KG1 (cell line): Measurements from ENCODE around the gene TMEM61.
"Not testable (repeated sequence)": the region's sequence is repeated elsewhere in the genome, so short reads cannot be mapped to it uniquely, and the experiment has no call there.

Experiments
- DNase-seq: peaks from one replicate; lab custom pipeline; 2025; lab: John Stamatoyannopoulos, UW

Gene TMEM61

DNA sequence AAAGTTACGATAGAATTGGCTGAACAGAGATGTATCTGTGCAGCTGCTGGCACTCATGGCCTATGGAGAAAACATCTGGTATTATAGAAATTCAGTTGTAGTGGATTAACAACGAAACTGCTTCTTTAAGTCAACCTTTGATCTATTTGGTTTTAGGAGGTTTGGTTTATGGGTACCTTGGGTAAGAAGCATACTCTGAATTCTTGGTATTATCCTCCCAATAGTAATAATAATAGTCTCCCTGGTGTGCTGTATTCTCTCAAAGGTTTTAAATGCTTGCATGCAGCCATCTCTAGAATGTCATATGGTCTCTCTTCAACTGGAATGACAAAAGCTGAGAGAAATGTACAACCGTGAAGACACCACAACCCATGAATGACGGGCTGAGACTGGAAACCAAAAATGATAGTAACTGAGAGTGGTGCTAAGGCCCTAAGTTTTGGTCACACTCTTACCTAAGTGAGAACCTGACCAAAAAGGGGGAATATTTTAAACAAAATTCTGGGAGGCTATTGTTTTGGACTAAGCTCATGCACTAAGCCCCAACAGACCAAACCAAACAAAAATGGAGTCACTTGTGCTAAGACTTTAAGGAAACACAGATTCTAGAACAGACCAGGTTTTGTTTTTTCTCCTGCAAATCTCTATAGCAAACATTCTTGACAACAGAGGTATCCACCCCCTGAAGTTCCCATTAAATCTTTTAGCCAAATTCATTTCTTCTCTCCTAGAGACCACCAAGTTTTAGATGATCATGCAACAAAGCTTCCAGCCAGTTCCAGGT lies 17.6 kb upstream of the TMEM61 start:
- DNase-seq: no peak

DNA sequence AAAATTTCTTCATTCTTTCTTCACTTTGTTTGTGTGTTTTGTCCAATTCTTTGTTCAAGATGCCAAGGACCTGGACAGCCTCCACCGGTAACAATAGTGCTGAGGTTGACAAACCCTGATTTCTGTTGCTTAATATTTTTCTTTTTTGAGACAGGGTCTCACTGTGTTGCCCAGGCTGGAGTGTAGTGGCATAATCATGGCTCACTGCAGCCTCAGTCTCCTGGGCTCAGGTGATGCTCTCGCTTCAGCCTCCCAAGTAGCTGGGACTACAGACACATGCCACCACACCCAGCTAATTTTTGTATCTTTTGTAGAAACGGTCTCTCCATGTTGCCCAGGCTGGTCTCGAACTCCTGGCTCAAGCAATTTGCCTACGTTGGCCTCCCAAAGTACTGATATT lies 16.6 kb upstream of the TMEM61 start:
- not testable (repeated sequence) for DNase-seq

DNA sequence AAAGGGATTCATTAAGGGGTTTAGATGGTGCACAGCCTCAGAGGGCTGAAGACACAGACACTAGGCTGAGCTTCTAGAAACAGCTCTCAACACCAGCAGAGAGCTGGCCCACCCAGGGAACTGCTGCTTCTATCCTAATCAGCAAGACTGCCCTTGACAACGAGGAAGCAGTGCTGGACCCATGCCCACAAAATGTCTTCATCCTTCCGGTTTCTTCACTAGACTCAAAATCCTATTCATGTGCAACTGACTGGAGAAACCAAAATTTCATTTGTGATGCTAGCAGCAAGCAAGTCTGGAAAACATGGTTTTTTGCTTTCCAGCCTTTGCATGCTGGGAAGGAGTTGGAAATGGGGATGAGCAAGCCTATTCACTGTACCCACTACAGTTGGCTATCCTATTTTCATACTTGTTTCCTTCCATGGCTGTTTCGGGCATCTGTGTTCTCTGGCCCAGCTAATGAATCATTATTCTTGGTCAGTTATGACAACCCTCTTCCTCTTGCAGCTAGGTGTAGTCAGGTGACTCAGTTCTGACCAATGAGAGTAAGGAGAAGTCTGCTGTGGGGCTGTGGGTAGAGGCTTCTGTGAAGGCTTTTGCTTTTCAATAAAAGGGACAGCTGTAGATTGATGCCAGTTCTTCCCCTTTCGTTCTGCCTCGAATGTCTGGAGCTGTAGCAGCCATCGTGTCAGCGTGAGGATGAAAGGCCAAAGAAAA lies 14.6 kb upstream of the TMEM61 start:
- peak; percentile 21 for DNase-seq

DNA sequence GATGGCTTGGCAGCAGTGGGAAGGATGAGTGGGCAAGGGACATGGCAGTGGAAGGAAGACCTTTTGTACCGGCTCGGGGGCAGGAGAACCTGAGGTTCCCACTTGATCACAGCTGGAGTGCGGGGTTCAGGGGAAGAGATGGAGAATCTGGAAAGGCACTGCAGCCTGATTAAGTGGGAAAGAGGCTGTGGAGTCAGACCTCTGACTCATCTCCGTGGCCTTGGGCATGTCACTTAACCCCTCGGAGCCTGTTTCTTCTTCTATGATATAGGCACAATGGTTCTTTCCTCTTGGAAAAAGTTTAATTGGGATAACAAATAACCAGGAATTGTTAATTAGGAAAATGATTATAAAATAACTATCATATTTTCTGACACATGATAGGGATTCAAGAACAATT lies 13.1 kb upstream of the TMEM61 start:
- DNase-seq: no peak

DNA sequence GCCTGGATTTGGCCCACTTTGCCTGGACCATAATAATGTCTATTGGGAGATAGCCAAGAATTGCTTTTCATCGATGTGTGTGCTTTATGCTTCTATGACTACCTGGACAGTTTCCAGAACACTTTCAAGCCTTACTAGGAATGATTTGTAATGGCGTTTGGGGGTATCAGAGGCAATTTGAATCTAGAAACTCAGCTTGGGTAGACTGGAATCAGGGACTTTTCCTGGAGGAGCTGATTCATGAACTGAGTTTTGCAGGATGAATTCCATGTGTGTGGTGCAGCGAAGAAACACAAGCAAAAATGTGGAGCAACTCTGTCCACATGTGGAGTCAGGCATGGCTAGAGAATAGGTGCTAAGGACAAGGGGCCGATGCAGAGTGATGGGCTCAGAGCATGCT lies 11.9 kb upstream of the TMEM61 start:
- DNase-seq: no peak

DNA sequence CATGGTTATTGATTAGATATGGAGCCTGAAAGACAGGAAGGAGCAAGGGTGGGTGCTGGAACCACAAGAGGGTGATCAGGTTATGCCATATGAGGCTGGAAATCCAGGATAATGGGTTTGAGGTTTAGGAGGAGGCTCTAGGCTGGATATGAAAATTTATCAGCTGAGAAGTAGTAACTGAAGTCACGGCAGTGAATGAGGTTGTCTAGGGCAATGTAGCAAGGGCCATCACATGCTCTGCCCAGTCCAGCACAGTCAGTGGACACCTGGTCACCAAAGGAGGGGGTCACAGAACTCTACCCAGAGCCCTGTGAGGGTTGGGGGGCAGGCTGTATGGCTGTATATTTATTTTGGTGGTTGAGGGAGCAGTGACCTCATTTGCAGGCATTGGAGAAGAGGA lies 10.5 kb upstream of the TMEM61 start:
- DNase-seq: no peak

DNA sequence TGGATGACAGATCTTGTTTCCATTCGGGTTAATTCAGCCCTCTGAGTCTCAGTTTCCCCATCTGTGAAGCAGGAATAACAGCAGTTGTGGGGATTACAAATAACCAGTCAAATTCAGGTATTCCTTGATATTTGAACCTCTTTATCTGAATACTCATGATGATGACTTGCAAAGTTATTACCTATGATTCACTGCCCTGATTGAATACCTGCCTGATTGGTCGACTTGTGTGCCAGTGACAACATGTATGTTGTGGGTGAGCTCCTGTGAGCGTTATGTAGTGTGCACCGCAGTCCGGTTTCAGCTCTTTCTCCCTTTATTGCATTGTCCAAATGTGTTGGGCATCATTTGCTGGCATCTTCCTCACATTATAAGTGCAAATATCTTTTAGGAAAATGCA lies 9.5 kb upstream of the TMEM61 start:
- no peak for DNase-seq

DNA sequence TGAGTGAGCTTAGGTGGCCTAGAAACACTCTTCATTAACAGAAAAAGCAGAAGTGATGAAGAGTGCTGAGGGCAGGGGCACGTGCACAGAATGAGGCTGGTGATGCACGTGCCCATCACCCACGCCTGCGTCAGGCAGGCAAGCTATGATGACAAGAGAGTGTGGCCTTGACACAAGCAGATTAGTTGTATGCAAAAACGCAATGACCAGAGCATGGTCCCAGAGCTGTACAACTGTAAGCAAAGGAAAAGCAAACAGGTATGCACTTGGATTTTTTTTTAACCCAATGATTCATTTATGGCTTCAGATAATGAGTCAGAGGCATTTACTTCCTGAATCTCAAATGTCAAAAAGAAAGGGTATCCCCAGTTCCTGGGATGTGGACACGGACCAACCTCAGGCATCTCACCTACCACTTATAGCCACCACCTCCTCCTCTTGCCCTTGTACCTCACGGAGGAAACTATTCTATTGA lies 9.1 kb upstream of the TMEM61 start:
- no peak for DNase-seq

DNA sequence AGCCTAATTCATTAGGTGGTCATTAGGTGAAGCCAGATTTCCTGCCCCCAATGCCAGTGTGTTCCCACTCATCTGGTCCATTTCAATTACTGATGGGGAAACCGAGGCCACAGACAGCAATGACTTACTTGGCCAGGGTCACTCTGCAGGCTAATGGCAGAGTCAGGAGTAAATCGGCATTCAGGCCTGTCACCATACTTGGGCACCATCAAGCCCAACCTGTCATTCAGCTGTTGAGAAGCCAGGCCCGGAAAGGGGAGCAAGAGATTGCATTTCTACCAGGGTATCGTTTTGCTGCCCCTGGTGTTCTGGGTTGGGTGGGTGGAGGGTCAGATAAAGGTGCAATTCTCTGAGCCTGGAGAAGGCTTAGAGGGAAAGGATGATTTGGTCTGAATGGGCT lies 8.0 kb upstream of the TMEM61 start:
- DNase-seq: no peak

DNA sequence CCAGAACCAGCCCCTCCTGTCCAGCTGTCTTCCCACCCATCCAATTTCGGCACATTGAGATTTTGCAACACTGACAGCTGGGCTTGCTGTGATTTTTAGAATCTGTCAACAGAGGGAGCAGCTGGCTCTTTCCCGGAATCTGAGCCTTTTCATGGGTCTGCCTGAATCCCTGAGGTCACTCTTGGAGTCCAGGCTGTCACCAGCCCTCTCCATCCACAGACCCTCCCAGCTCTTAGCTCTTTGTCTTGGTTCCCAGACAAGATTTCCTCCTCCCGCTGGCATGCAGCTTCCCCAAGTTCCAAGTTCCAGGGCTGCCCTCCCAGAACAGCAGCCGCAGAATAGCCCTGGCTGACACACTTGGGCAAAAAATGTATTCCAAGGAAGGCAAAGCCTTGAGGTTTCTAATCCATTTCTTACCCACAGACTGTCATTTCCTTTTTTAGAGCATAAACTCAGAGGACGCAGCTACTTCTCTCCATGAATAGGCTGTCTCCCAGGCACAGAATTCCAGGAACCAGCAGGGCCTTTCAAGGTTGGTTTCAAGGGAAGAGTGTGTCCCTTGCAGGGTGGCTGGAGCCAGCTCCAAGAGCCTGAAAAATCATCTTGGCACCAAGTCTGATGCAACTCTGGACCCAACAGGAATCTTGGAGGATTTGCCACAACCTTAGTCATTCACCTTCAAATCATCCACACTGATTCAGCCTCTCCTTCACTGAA lies 7.1 kb upstream of the TMEM61 start:
- DNase-seq: no peak

DNA sequence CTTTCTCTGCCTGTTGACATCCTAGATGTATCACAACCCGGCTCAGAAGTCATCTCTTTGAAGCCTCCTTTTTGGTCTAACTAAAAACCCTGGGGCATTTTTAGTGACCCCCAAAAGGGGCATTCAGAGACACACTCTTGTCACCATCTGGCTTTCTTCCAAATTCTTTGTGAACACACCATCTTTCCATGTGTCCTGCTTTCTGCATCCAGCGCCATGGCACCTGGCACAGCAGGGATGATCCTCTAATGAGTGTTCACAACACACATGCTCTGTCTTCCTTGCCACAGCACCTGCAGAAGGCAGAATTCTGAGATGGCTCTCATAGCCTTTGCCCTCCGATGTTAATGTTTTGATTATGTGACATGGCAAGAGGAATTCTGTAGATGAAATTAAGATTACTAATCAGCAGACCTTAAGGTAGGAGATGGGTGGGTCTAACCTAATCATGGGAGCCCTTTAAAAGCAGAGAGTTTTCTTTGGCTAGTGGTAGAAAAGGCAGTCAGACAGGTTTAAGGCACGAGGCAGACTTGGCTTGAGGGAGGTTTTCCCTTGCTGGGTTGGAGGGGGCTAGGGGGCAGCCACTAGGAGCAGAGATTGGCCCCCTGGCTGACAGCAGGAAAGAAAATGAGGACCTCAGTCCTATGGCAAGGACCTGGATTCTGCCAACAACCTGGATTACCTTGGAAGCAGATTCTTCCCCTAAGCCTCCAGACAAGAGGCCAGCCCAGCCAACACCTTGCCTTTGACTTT lies 4.9 kb upstream of the TMEM61 start:
- DNase-seq: no peak

DNA sequence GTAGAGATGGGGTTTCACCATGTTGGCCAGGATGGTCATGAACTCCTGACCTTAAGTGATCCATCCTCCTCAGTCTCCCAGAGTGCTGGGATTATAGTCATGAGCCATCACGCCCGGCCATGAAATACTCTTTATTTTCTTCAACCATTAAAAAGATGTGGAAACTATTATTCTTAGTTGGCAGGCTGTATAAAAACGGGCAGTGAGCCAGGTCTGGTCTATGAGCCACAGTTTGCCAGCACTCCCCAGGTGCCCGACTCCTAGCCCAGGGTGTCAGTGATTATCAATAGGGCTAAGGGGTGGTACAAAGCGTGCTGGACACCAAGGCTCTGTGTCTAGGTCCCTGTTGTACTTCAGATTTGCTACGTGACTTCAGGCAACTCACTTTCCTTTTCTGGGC lies 3.7 kb upstream of the TMEM61 start:
- no peak for DNase-seq

DNA sequence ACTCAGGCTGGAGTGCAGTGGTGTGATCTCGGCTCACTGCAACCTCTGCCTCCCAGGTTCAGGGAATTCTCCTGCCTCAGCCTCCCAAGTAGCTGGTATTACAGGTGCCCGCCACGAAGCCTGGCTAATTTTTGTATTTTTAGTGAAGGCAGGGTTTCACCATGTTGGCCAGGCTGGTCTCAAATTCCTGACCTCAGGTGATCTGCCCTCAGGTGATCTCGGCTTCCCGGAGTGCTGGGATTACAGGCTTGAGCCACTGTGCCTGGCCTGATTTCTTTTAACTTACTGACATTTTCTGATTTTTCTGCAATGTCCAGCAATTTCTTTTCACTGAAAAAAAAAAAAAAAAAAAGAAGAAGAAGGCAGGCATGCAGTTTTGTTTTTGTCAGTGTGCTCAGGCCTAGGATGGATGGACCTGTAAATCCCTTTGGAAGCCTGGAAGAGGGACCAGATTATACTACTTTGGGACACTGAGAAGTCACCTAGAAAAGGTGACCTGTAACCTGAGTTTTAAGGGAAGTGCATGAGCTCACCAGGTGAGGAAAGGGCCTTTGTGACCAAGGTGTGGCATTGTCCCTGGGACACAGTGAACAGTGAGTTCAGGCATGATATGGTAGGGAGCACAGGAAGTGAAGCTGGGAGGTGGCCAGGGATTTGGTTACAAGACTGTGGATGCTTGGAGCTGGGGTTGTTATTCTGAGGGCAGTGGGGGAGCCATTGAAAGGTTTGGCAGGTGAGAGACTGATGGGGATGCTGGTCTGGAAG lies 2.7 kb upstream of the TMEM61 start:
- no peak for DNase-seq

DNA sequence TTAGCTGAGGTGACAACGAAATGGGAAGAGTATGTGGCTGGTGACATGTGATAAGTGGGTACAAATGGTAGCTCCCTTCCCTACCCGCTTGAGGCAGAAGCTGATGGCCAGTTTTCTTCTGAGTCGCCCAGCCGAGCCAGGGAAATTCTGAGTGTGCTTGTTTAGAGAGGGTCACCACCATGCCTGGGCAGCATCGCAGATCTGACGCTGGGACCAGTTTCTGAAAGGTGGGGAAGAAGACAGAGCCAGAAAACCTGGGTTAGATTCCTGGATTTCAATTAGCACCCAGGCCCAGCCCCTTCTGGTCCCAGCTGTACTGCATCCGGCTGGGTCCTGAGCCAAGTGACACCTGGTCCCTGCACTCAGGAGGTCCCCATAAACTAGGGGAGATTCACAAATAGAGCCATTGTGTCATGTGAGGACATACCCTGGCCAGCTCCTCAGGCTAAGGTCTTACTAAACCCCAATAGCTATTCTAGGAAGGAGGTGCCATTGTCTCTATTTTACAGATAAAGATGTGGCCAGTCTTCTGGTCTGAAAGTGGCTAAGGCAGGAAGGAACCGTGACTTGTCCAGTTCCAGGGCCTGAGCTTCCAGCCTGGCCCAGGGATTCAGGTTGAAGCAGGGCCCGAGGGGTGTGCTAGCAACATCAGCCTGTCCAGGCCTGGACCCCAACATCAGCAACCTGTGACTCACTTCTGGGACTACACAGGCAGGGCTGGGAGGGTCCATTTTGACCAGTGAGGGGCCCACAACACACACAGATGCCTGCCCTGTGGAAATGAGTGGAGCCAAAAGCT lies 1.7 kb upstream of the TMEM61 start:
- no peak for DNase-seq

DNA sequence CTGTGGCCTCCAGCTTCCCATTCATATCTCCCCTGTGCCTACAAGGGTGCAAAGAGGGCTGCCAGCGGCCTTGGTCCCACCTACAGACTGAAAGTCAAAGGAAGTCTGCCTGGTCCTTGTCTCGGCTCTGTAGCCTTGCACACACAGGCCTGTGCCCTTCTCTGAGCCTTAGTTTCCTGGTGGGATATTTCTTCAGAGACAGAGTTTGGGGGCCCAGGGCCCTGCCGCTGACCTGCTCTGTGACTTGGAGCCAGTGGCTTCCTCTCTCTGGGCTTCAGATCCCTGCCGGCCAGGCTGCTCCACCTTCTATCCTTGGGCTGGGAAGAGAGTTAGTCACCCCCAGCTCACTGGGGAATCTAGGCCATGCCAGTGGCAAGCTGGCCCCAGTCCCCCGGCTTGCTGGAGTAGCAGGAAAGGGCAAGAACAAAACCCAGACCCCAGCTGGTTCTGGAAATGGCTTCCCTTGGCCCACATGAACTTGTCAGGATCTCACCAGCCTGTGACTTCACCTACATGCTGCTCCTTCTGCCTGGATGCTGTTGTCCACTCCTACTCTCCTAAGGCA lies 1.0 kb upstream of the TMEM61 start:
- no peak for DNase-seq

DNA sequence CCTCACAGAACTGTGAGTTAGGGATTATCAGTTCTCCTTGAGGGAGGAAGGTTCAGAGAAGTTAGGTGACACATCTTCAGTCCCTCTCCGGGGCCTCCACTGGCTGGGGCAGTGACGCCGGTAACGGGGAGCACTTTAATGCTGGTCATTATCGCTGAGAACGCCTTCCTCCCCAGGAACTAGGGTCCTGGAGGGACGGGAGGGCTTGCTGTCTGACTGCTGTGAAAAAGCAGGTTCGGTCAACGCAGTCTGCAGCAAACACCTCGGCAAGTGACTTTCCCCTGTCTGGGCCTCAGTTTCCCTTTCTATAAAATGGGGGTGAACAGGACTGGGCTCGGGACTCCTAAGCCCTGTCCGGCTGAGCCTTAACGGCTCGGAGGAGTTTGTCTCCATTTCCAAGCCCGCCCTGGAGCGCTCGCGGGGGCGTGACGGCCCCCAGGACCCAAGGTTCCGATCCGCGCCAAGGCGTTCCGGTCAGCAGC lies 341 bp upstream of the TMEM61 start:
- no peak for DNase-seq

DNA sequence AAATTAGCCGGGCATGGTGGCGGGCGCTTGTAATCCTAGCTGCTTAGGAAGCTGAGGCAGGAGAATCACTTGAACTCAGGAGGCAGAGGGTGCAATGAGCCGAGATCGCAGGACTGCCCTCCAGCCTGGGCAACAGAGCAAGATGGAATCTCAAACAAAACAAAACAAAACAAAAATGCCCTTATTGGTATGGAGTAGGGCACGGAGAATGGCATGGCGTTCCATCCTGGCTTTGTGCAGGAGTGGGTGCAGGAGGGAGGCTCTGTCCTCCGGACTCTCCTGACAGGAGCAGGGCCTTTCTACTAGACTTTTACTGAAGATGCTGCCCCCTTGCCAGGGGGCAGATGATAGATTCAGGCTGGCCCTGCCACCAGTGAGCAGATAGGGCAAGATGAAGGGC lies 1.0 kb downstream of the TMEM61 start:
- no peak for DNase-seq

DNA sequence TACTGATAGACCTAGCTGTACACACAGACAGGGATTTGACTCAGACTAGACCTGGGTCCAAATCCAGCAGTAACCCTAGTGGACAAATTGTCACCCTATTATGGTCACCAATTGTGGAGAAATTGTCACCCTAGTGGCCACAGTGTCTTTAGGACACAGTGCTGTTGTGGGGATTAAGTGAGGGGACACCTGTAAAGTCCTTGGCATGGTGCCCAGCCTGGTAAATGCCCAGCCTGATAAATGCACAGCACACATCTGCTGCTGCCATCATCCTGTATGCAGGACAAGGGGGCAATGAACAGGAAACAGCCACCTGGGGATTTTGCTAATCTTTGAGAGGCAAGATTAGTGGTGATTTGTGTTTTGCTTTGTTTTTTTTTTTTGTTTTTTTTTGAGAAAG lies 2.3 kb downstream of the TMEM61 start:
- DNase-seq: no peak

DNA sequence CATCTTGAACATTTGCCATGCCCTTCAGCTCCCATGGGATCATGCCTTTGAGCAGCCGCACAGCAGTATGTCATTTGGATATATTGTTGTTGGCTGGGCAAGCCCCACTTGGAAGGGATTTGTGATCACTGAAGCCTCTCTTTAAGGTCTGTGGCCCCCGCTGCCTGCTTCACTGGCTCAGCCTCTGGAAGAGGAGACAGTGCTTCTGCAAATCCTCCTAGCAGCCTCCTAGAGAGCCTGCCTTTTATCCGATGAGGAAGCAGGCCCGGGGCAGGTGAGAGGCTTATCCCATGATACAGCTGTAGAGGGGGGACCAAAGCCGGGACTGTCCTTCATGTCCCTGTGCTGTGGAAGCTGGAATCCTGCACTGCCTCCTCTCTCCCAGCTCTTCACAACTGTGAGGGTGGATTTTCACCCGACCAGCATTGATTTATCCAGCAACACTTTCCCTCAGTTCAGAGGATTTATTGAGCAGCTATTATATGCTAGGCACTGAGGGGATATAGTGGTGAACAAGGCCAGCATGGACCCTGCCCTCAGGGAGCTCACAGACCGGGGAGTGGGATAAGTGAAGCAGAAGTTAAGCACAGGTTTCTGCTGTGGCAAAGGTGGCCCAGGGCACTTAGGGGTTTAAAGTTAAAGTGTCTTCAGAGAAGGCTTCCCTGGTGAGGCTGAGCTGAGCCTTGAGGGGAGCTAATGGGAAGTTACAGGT lies 3.9 kb downstream of the TMEM61 start:
- DNase-seq: no peak
